ENCODE results near the gene ACD. TPM values are rescaled to one million over a fixed set of nuclear protein-coding genes. Genes with fewer than 3 reads are reported as not detected.

The ACD gene
- total and polyA plus RNA-seq, 9 of the 15 experiments (the other 6 are each of a cell fraction or from before 2014, with no cell fraction given) = 4.2 to 47.4 (median 19.2) TPM

- TF ChIP-seq DNMT1 (IDR thresholded peaks at IDR 0.05) (peak; percentile 92; the same call in 1 of the 2 replicates), BHLHE40 (IDR thresholded peaks at IDR 0.05; ENCODE audit: low read length) (peak; percentile 46; the same call in 1 of the 2 replicates), ARNT (IDR thresholded peaks at IDR 0.05) (peak in 1 of 2 experiments; percentile 29; a peak in 1 of 4 replicates), MAFG (tag; conservative IDR thresholded peaks at IDR 0.05) (no peak), TEAD4 (IDR thresholded peaks at IDR 0.05; ENCODE audit: low read length) (0 out of 2 replicates have a peak, but pooled peaks have one; percentile 7), TEAD4 (CRISPR knock-in tag; IDR thresholded peaks at IDR 0.05; ENCODE audit: borderline replicate concordance) (no peak), SAP30 (IDR thresholded peaks at IDR 0.05; ENCODE audit: borderline replicate concordance, insufficient read depth, low read depth, low read length, poor library complexity, severe bottlenecking) (peak; percentile 51), SFPQ (IDR thresholded peaks at IDR 0.05; ENCODE audit: low read depth, low read length) (no peak), ZC3H8 (IDR thresholded peaks at IDR 0.05) (no peak), NR2C2 (CRISPR knock-in tag; IDR thresholded peaks at IDR 0.05) (peak; percentile 45), NR2C2 (tag; IDR thresholded peaks at IDR 0.05) (peak; percentile 56; the same call in 1 of the 2 replicates), SP1 (CRISPR knock-in tag; IDR thresholded peaks at IDR 0.05) (0 out of 2 replicates have a peak, but pooled peaks have one; percentile 55), SIN3B (IDR thresholded peaks at IDR 0.05; ENCODE audit: low read depth) (peak; percentile 48; the same call in 1 of the 2 replicates), GABPB1 (CRISPR knock-in tag; IDR thresholded peaks at IDR 0.05) (peak; percentile 54; the same call in 1 of the 2 replicates), MXD1 (CRISPR knock-in tag; IDR thresholded peaks at IDR 0.05; ENCODE audit: borderline replicate concordance, poor library complexity, severe bottlenecking) (no peak), CBFB (CRISPR knock-in tag; IDR thresholded peaks at IDR 0.05) (peak; percentile 57; the same call in 1 of the 2 replicates), MTA1 (IDR thresholded peaks at IDR 0.05; ENCODE audit: borderline replicate concordance) (peak; percentile 96), ETV5 (CRISPR knock-in tag; IDR thresholded peaks at IDR 0.05; ENCODE audit: low read depth) (0 out of 2 replicates have a peak, but pooled peaks have one; percentile 14), CREM (IDR thresholded peaks at IDR 0.05; ENCODE audit: low read depth) (peak; percentile 99), SMAD4 (CRISPR knock-in tag; conservative IDR thresholded peaks at IDR 0.05) (peak; percentile 69), MNT (conservative IDR thresholded peaks at IDR 0.05) (peak; percentile 65 to 77; a peak in 3 of 4 replicates)
- TF ChIP-seq, protein P1, sequence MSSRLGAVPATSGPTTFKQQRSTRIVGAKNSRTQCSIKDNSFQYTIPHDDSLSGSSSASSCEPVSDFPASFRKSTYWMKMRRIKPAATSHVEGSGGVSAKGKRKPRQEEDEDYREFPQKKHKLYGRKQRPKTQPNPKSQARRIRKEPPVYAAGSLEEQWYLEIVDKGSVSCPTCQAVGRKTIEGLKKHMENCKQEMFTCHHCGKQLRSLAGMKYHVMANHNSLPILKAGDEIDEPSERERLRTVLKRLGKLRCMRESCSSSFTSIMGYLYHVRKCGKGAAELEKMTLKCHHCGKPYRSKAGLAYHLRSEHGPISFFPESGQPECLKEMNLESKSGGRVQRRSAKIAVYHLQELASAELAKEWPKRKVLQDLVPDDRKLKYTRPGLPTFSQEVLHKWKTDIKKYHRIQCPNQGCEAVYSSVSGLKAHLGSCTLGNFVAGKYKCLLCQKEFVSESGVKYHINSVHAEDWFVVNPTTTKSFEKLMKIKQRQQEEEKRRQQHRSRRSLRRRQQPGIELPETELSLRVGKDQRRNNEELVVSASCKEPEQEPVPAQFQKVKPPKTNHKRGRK (tag; IDR thresholded peaks at IDR 0.05) = no peak
Measured at GRCh38 chr16:67660564-67661028, 536 bp upstream of the ACD start, which contains the start of gene PARD6A (continued).

Data from K562 (cell line).